RWPE2 (cell line): ENCODE data around the gene CYRIA.

Experiments
- ATAC-seq: fragments of 200-7000 bp; cut with Tn5 transposase; 3 replicates; pipeline ENCODE4 v1.9.1; 2021; ENCODE audit warnings: low read depth
- DNase-seq: peaks from one replicate; pipeline ENCODE4 v3.0.0-alpha.2; 2020; ENCODE audit warnings: low spot score
- H3K27ac ChIP-seq: fragments of 450-650 bp; 2 replicates; pipeline ENCODE4 v1.5.1; 2017; ENCODE audit warnings: mild to moderate bottlenecking; ENCODE audit not compliant: poor library complexity, severe bottlenecking
- H3K27me3 ChIP-seq: fragments of 250-450 bp; sonication (Bioruptor Pico); 2 replicates; pipeline ENCODE4 v1.5.1; 2021; ENCODE audit warnings: mild to moderate bottlenecking, moderate library complexity; ENCODE audit not compliant: insufficient read depth, poor library complexity, severe bottlenecking
- H3K36me3 ChIP-seq: fragments of 250-450 bp; sonication (Bioruptor Pico); 2 replicates; pipeline ENCODE4 v1.5.1; 2020; ENCODE audit warnings: low read depth, mild to moderate bottlenecking, moderate library complexity
- H3K4me1 ChIP-seq: fragments of 250-450 bp; sonication (Bioruptor Pico); 2 replicates; pipeline ENCODE4 v1.5.1; 2021; ENCODE audit warnings: mild to moderate bottlenecking, moderate library complexity; ENCODE audit not compliant: insufficient read depth, poor library complexity, severe bottlenecking
- H3K4me3 ChIP-seq: fragments of 250-450 bp; sonication (Bioruptor Pico); 2 replicates; pipeline ENCODE4 v1.5.1; 2021; ENCODE audit warnings: mild to moderate bottlenecking, moderate library complexity; ENCODE audit not compliant: severe bottlenecking
- H3K9me3 ChIP-seq: fragments of 250-450 bp; sonication (Bioruptor Pico); 2 replicates; pipeline ENCODE4 v1.5.1; 2021; ENCODE audit warnings: mild to moderate bottlenecking, moderate library complexity; ENCODE audit not compliant: severe bottlenecking
- TF ChIP-seq, protein P1 (sequence below): fragments of 450-650 bp; IDR thresholded peaks from one replicate; pipeline ENCODE4 v1.5.1; 2017; ENCODE audit warnings: mild to moderate bottlenecking, moderate library complexity; ENCODE audit not compliant: poor library complexity, severe bottlenecking

The CYRIA gene

DNA sequence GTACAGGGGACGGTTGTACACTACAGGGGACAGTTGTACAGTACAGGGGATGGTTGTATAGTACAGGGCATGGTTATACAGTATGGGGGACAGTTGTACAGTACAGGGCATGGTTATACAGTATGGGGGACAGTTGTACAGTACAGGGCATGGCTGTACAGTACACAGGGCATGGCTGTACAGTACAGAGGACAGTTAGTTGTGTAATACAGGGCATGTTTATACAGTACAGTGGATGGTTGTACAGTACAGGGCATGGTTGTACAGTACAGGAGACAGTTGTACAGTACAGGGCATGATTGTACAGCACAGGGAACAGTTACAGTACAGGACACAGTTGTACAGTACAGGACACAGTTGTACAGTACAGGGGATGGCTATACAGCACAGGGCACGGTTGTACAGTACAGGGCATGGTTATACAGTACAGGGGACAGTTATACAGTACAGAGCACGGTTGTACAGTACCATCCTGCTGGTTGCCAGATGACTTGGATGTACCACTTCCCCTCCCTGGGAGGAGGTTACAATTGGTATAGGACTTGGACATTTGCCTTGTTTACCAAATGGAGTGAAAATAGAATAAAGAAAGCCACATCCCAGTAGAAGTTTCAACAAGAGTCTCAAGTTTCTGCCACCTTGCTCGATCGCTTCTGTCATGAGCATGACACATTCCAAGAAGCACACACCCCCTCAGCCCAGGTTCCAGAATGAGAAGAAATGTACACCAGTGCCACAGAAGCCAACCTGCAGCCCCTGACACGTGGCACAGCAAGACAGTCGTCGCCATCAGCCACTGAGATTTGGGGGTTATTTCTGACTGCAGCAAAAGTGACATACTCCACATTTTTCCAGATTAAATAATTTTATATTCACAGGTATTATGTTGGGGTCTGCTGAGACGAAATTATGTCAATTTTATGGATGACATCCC, 16.0 kb downstream of the CYRIA start:
- TF ChIP-seq, protein P1, sequence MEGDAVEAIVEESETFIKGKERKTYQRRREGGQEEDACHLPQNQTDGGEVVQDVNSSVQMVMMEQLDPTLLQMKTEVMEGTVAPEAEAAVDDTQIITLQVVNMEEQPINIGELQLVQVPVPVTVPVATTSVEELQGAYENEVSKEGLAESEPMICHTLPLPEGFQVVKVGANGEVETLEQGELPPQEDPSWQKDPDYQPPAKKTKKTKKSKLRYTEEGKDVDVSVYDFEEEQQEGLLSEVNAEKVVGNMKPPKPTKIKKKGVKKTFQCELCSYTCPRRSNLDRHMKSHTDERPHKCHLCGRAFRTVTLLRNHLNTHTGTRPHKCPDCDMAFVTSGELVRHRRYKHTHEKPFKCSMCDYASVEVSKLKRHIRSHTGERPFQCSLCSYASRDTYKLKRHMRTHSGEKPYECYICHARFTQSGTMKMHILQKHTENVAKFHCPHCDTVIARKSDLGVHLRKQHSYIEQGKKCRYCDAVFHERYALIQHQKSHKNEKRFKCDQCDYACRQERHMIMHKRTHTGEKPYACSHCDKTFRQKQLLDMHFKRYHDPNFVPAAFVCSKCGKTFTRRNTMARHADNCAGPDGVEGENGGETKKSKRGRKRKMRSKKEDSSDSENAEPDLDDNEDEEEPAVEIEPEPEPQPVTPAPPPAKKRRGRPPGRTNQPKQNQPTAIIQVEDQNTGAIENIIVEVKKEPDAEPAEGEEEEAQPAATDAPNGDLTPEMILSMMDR: no peak
- no peak for DNase-seq
- H3K27ac ChIP-seq: no peak overlapping the region
- no peaks in the 10 kb centered on the region for H3K9me3 ChIP-seq
- no peaks in the 10 kb centered on the region for H3K36me3 ChIP-seq
- ATAC-seq: 0 out of 3 replicates have a peak, but pooled peaks have one; percentile 5
- no peaks in the 10 kb centered on the region for H3K27me3 ChIP-seq
- H3K4me3 ChIP-seq: no peak overlapping the region
- peaks cover 24% of the 10 kb centered on the region for H3K4me1 ChIP-seq

DNA sequence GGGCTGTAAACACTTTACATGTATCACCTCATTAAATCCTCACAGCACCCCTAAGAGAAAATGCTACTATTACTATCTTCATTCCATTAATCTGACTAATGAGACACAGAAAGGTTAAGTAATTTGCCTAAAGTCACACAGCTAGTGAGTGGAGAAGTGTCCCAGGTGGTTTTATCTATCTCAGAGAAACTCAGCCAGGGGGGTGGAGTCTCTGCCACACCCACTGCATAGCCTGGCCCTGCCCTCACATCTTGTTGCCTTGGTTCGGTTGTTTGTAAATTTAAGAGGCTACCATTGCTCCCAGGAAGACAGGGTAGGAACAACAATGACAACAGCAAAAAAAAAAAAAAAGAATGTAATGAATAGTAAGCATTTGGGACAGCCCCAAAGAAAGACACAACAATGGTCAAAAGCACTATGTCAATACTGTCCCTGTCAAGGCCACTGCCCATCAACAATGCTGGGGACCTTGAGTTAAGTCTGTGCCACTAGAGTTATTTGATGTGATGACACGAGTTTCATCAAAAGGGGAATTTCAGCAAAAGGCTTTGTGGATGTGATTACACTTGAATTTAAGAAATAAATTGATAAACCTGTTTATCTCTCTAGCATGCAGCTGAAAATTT, 17.5 kb downstream of the CYRIA start:
- Histone ChIP-seq H3K27me3 (no peaks in the 10 kb centered on the region), H3K9me3 (no peaks in the 10 kb centered on the region), H3K4me1 (peaks cover 23% of the 10 kb centered on the region), H3K4me3 (no peak overlapping the region), H3K36me3 (no peaks in the 10 kb centered on the region), H3K27ac (no peak overlapping the region)
- TF ChIP-seq, protein P1: no peak
- ATAC-seq (no peak), DNase-seq (no peak)

DNA sequence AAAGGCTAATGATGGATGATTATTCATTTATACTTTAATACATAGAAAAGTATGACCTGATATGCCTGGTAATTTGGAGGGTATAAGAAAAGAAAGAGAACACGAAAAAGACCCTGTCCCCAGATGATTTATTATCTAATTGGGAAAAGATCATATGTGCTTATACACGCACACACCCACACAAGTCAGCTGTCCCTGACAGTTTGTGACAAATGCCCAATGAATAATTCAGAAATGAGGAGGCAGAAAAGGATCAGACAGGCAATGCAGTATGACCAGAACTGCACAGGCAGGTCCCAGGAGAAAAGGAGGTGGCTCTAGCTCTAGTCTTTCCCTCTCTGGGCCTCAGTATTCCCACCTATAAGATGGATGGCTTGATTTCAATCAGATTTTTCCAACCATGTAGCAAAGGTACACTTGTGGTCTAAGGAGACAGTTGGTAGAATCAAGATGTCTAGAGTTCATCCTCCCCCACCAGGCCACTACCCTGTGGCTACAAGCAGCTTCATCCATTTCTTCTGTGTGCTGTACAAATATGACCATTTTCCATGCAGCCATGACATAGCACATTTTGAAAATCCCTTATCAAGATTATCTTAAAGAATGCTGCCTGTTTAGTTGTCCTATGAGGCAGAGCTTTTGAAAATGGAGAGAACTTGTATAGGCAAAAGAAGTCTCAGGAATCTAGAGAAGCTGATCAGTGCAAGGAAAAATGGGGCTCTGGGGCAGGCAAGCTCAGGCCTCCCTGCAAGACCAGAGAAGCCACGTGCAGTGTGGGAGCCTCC, 19.7 kb downstream of the CYRIA start:
- H3K9me3 ChIP-seq: no peaks in the 10 kb centered on the region
- H3K27me3 ChIP-seq: no peaks in the 10 kb centered on the region
- TF ChIP-seq, protein P1: no peak
- H3K4me3 ChIP-seq: no peak overlapping the region
- H3K4me1 ChIP-seq: peaks cover 7% of the 10 kb centered on the region
- H3K36me3 ChIP-seq: no peaks in the 10 kb centered on the region
- no peak overlapping the region for H3K27ac ChIP-seq
- DNase-seq (no peak), ATAC-seq (no peak)

DNA sequence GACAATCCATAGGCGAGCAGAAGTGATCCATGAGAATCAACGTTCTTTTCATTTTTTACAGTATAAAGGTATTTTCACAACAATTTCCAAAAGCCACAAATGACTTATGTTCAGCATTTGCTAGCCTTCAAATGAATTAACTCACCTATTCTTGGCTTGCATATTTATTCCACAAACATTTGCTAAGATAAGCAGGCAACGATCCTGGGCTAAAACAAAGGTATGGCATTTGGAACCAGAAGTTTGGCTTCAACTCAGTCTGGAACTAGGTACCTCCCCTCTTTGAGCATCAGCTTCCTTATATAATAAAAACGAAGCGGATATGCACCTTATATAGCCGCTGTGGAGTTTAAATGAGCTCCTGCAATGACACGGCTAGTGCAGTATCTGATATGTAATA, 20.5 kb downstream of the CYRIA start:
- DNase-seq (no peak), ATAC-seq (no peak)
- TF ChIP-seq, protein P1: no peak
- Histone ChIP-seq H3K9me3 (no peaks in the 10 kb centered on the region), H3K36me3 (no peaks in the 10 kb centered on the region), H3K27ac (no peak overlapping the region), H3K27me3 (no peaks in the 10 kb centered on the region), H3K4me3 (no peak overlapping the region), H3K4me1 (no peaks in the 10 kb centered on the region)
